Uterus (tissue), 2 donors: ENCODE measurements around the gene ARL14EPL.

ENCODE experiments used
- CTCF ChIP-seq, 4 experiments: fragments of 200-600 bp in 2 of 4; fragments of 450-650 bp in 2 of 4; sonication (generic) in 2 of 4; IDR thresholded peaks; one replicate each; pipeline ENCODE4 v1.5.1; 2016 to 2019; ENCODE audit warnings: antibody characterized with exemption in 4 of 4, mild to moderate bottlenecking in 2 of 4, moderate library complexity in 1 of 4
- POLR2A ChIP-seq, 2 donors: fragments of 450-650 bp; IDR thresholded peaks; one replicate each; pipeline ENCODE4 v1.6.1; 2016; ENCODE audit warnings: antibody characterized with exemption in 2 of 2, mild to moderate bottlenecking in 1 of 2, moderate library complexity in 1 of 2

- no peak for TF ChIP-seq CTCF (IDR thresholded peaks at IDR 0.05)
- TF ChIP-seq POLR2A (IDR thresholded peaks at IDR 0.05): no peak
Measured at GRCh38 chr5:115985802-115986757, 46.2 kb upstream of the ARL14EPL start.
